AG04450 (cell line): ENCODE results near the gene CADPS2. TPM values are rescaled to one million over a fixed set of nuclear protein-coding genes. Genes with fewer than 3 reads are reported as not detected.

Source experiments
- CTCF ChIA-PET: fragments of 300-600, 350-600 bp; formaldehyde crosslinking; extraction: SDS; loops from one replicate; lab custom pipeline; 2022; ENCODE audit warnings: antibody characterized with exemption, inconsistent platforms; lab: Charles Lee
- POLR2A ChIA-PET: fragments of 350-600 bp; formaldehyde crosslinking; extraction: SDS; loops from one replicate; lab custom pipeline; 2021; ENCODE audit warnings: antibody characterized with exemption, inconsistent platforms; lab: Yijun Ruan, JAX
- DNase-seq: peaks from one replicate; pipeline ENCODE4 v3.0.0-alpha.2; 2011; ENCODE audit warnings: low read depth, low spot score
- H3K27ac ChIP-seq: one replicate; pipeline ENCODE4 v1.5.1; 2012; ENCODE audit warnings: low read depth, low read length, control low read depth
- H3K27me3 ChIP-seq: one replicate; pipeline ENCODE4 v1.6.0; 2012; ENCODE audit warnings: low read length; ENCODE audit not compliant: control insufficient read depth, insufficient read depth
- H3K4me3 ChIP-seq: 2 replicates; pipeline ENCODE4 v1.5.1; 2011; ENCODE audit warnings: mild to moderate bottlenecking, low read depth, low read length, control low read depth
- H3K9me3 ChIP-seq: 2 replicates; pipeline ENCODE4 v1.5.1; 2012; ENCODE audit warnings: low read length; ENCODE audit not compliant: control insufficient read depth, insufficient read depth
- polyA plus RNA-seq: library from polyadenylated mRNA; depleted of rRNA; stranded (reverse); fragments of >200 nt; gene quantifications from 2 replicates; pipeline ENCODE4 v1.2.3, GENCODE V29; 2011
- TF ChIP-seq, protein P1 (sequence below): IDR thresholded peaks from 2 replicates; pipeline ENCODE4 v1.5.1; 2011; ENCODE audit warnings: low read depth, low read length, control low read depth, inconsistent platforms

Gene CADPS2
- polyA plus RNA-seq, 1 experiment: 0.41 TPM

- Histone ChIP-seq H3K4me3 (no peak overlapping the region), H3K27ac (no peak overlapping the region), H3K27me3 (no peaks in the 10 kb centered on the region), H3K9me3 (no peaks in the 10 kb centered on the region)
- no peak for DNase-seq
- POLR2A ChIA-PET: no interaction called here
- TF ChIP-seq, protein P1, sequence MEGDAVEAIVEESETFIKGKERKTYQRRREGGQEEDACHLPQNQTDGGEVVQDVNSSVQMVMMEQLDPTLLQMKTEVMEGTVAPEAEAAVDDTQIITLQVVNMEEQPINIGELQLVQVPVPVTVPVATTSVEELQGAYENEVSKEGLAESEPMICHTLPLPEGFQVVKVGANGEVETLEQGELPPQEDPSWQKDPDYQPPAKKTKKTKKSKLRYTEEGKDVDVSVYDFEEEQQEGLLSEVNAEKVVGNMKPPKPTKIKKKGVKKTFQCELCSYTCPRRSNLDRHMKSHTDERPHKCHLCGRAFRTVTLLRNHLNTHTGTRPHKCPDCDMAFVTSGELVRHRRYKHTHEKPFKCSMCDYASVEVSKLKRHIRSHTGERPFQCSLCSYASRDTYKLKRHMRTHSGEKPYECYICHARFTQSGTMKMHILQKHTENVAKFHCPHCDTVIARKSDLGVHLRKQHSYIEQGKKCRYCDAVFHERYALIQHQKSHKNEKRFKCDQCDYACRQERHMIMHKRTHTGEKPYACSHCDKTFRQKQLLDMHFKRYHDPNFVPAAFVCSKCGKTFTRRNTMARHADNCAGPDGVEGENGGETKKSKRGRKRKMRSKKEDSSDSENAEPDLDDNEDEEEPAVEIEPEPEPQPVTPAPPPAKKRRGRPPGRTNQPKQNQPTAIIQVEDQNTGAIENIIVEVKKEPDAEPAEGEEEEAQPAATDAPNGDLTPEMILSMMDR: no peak
- CTCF ChIA-PET: no interaction called here
Measured at GRCh38 chr7:122616951-122617350, 269.3 kb downstream of the CADPS2 start.

DNA sequence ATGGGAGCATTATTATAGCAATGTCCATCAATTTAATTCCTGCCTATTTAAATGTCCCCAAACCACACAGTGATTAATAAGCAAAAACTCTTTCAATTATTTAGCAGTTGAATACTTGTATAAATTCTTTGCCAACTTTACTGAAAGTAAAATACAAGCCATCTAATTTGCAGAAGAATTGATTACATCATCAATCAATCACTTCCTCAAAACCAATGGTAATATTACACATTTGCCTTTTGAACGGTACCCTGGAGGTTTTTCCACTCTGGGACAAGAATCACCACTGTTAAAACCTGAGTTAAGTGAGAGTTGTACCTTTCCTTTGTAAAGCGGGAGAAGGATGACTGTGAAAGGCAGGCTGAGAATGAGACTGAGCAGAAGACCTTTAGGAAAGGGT, 280.3 kb downstream of the CADPS2 start:
- no peaks in the 10 kb centered on the region for H3K27me3 ChIP-seq
- CTCF ChIA-PET: no interaction called here
- POLR2A ChIA-PET: no interaction called here
- no peak for DNase-seq
- TF ChIP-seq, protein P1: no peak
- no peak overlapping the region for H3K4me3 ChIP-seq
- H3K9me3 ChIP-seq: no peaks in the 10 kb centered on the region
- H3K27ac ChIP-seq: no peak overlapping the region

GRCh38 chr7:122604251-122604650, 282.0 kb downstream of the CADPS2 start:
- POLR2A ChIA-PET: no interaction called here
- CTCF ChIA-PET: no interaction called here
- Histone ChIP-seq H3K27ac (no peak overlapping the region), H3K9me3 (no peaks in the 10 kb centered on the region), H3K27me3 (no peaks in the 10 kb centered on the region), H3K4me3 (no peak overlapping the region)
- TF ChIP-seq, protein P1: no peak
- DNase-seq: no peak

DNA sequence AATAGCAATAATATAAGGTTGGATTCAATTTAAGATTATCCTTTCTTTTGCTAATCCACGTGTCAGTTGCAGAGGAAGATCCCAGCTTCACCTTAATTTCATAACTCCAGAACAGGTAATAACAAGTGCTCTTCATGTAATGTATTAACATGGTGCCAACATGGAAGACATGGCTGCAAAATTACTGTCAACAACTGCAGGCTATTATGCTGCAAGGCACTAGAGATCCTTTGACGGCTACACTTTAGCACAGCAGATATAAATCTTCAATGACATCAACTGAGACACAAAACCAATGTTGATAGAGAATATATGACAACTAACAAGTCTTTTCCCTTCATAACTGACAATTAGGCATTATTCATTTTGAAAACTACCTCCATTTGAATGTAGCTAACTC, 283.5 kb downstream of the CADPS2 start:
- TF ChIP-seq, protein P1: no peak
- POLR2A ChIA-PET: no interaction called here

GRCh38 chr7:122600630-122601029, 285.6 kb downstream of the CADPS2 start:
- DNase-seq: no peak
- TF ChIP-seq, protein P1: no peak
- ChIA-PET CTCF (no interaction called here), POLR2A (no interaction called here)
- Histone ChIP-seq H3K9me3 (no peaks in the 10 kb centered on the region), H3K4me3 (no peak overlapping the region), H3K27ac (no peak overlapping the region), H3K27me3 (no peaks in the 10 kb centered on the region)

More for the DNA sequence above, 283.5 kb downstream of the CADPS2 start:
- Histone ChIP-seq H3K4me3 (no peak overlapping the region), H3K9me3 (no peaks in the 10 kb centered on the region), H3K27ac (no peak overlapping the region), H3K27me3 (no peaks in the 10 kb centered on the region)
- no peak for DNase-seq
- CTCF ChIA-PET: no interaction called here
